ENCODE data around the gene PML.

- no peak for TF ChIP-seq EZH2 (IDR thresholded peaks at IDR 0.05; ENCODE audit: low read length)
- TF ChIP-seq, protein P1, sequence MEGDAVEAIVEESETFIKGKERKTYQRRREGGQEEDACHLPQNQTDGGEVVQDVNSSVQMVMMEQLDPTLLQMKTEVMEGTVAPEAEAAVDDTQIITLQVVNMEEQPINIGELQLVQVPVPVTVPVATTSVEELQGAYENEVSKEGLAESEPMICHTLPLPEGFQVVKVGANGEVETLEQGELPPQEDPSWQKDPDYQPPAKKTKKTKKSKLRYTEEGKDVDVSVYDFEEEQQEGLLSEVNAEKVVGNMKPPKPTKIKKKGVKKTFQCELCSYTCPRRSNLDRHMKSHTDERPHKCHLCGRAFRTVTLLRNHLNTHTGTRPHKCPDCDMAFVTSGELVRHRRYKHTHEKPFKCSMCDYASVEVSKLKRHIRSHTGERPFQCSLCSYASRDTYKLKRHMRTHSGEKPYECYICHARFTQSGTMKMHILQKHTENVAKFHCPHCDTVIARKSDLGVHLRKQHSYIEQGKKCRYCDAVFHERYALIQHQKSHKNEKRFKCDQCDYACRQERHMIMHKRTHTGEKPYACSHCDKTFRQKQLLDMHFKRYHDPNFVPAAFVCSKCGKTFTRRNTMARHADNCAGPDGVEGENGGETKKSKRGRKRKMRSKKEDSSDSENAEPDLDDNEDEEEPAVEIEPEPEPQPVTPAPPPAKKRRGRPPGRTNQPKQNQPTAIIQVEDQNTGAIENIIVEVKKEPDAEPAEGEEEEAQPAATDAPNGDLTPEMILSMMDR (optimal IDR thresholded peaks at IDR 0.05 in 1 of 3, IDR thresholded peaks at IDR 0.05 in 1 of 3, conservative IDR thresholded peaks at IDR 0.05 in 1 of 3; ENCODE audit: extremely low read depth in 1 of 3, insufficient read depth in 2 of 3, low read length in 3 of 3) = no peak
Measured at GRCh38 chr15:74038707-74039655, 44.5 kb downstream of the PML start.

Data from keratinocyte (primary cell).